ENCODE measurements around the gene ENTPD1. TPM values are rescaled to one million over a fixed set of nuclear protein-coding genes. Genes with fewer than 3 reads are reported as not detected.
A peak's percentile ranks its signal among the peaks of the same experiment; 100 is the strongest.
"Not testable (repeated sequence)": the region's sequence is repeated elsewhere in the genome, so short reads cannot be mapped to it uniquely, and the experiment has no call there.

The ENTPD1 gene
- 6.0 TPM for total RNA-seq
- long read RNA-seq, transcript ENTPD1-201 (10 exons, 2,035 nt) = major isoform, 5 of 10 reads
- long read RNA-seq, partial matches to known transcripts = 0 of 10 reads
- long read RNA-seq, other reads (novel, unspliced or antisense) = 2 of 10 reads

GRCh38 chr10:95756041-95756761 is at the start of gene ENTPD1:
Gene ENTPD1 (plus strand): TSS chr10:95756163. CDS start chr10:95756240, 77 bp downstream.
- DNase-seq = no peak
- intact Hi-C loops (cut with DNase I) = no loop called here
- peak; percentile 54 for ATAC-seq (ENCODE audit: poor library complexity)

GRCh38 chr10:95706573-95706972 is 49.4 kb upstream of the ENTPD1 start:
- intact Hi-C loops (cut with DNase I) = no loop called here
- DNase-seq = no peak
- ATAC-seq (ENCODE audit: poor library complexity) = no peak

GRCh38 chr10:95706990-95707389 is 49.0 kb upstream of the ENTPD1 start:
- no peak for ATAC-seq (ENCODE audit: poor library complexity)
- intact Hi-C loops (cut with DNase I) = no loop called here
- DNase-seq = no peak

- ATAC-seq (ENCODE audit: poor library complexity) (no peak), DNase-seq (no peak)
- intact Hi-C loops (cut with DNase I) = no loop called here
Observed at GRCh38 chr10:95711492-95711891, 44.5 kb upstream of the ENTPD1 start.

- intact Hi-C loops (cut with DNase I) = no loop called here
- DNase-seq (no peak), ATAC-seq (ENCODE audit: poor library complexity) (no peak)
Observed at GRCh38 chr10:95716466-95716865, 39.5 kb upstream of the ENTPD1 start.

- intact Hi-C loops (cut with DNase I) = no loop called here
- no peak for ATAC-seq (ENCODE audit: poor library complexity)
- DNase-seq = no peak
Observed at GRCh38 chr10:95716866-95717265, 39.1 kb upstream of the ENTPD1 start.

GRCh38 chr10:95720745-95721144 is 35.2 kb upstream of the ENTPD1 start:
- ATAC-seq (ENCODE audit: poor library complexity); DNase-seq; intact Hi-C loops (cut with DNase I): not testable (repeated sequence)

GRCh38 chr10:95722496-95722895 is 33.5 kb upstream of the ENTPD1 start:
- ATAC-seq (ENCODE audit: poor library complexity); DNase-seq; intact Hi-C loops (cut with DNase I): not testable (repeated sequence)

- DNase-seq (no peak), ATAC-seq (ENCODE audit: poor library complexity) (peak; percentile 67)
- intact Hi-C loops (cut with DNase I) = no loop called here
Observed at GRCh38 chr10:95728526-95728925, 27.4 kb upstream of the ENTPD1 start.

- intact Hi-C loops (cut with DNase I) = no loop called here
- peak; percentile 51 for ATAC-seq (ENCODE audit: poor library complexity)
- DNase-seq = no peak
Observed at GRCh38 chr10:95729323-95730055, 26.5 kb upstream of the ENTPD1 start.

- DNase-seq (no peak), ATAC-seq (ENCODE audit: poor library complexity) (peak; percentile 10)
- intact Hi-C loops (cut with DNase I) = no loop called here
Observed at GRCh38 chr10:95730233-95730632, 25.7 kb upstream of the ENTPD1 start.

GRCh38 chr10:95732907-95733306 is 23.1 kb upstream of the ENTPD1 start:
- ATAC-seq (ENCODE audit: poor library complexity) = not testable (repeated sequence)

GRCh38 chr10:95739056-95739455 is 16.9 kb upstream of the ENTPD1 start:
- intact Hi-C loops (cut with DNase I) = no loop called here
- DNase-seq = no peak
- no peak for ATAC-seq (ENCODE audit: poor library complexity)

More at GRCh38 chr10:95732907-95733306, 23.1 kb upstream of the ENTPD1 start:
- intact Hi-C loops (cut with DNase I); DNase-seq: not testable (repeated sequence)

- intact Hi-C loops (cut with DNase I) = no loop called here
- DNase-seq (no peak), ATAC-seq (ENCODE audit: poor library complexity) (peak; percentile 73)
Observed at GRCh38 chr10:95741807-95742467, 14.0 kb upstream of the ENTPD1 start.

- ATAC-seq (ENCODE audit: poor library complexity) (peak; percentile 34), DNase-seq (no peak)
- intact Hi-C loops (cut with DNase I) = no loop called here
Observed at GRCh38 chr10:95742485-95742884, 13.5 kb upstream of the ENTPD1 start.

- DNase-seq (no peak), ATAC-seq (ENCODE audit: poor library complexity) (no peak)
- intact Hi-C loops (cut with DNase I) = no loop called here
Observed at GRCh38 chr10:95742962-95743535, 12.9 kb upstream of the ENTPD1 start.

- intact Hi-C loops (cut with DNase I) = no loop called here
Observed at GRCh38 chr10:95745501-95745900, 10.5 kb upstream of the ENTPD1 start.

GRCh38 chr10:95748349-95748748 is 7.6 kb upstream of the ENTPD1 start:
- intact Hi-C loops (cut with DNase I) = no loop called here
- ATAC-seq (ENCODE audit: poor library complexity) (no peak), DNase-seq (no peak)

More at GRCh38 chr10:95745501-95745900, 10.5 kb upstream of the ENTPD1 start:
- ATAC-seq (ENCODE audit: poor library complexity) (no peak), DNase-seq (no peak)

- DNase-seq (peak; percentile 46), ATAC-seq (ENCODE audit: poor library complexity) (peak; percentile 66)
- intact Hi-C loops (cut with DNase I) = no loop called here
Observed at GRCh38 chr10:95755511-95756004, 405 bp upstream of the ENTPD1 start.
